H1 (cell line): Measurements from ENCODE around the gene URM1. TPM values are rescaled to one million over a fixed set of nuclear protein-coding genes. Genes with fewer than 3 reads are reported as not detected.

ENCODE experiments used
- CTCF ChIA-PET: fragments of 300-600 bp; sonication (Branson Sonifier 250); formaldehyde crosslinking; loops from one replicate; lab custom pipeline; 2021; ENCODE audit not compliant: partially characterized antibody; lab: Charles Lee
- POLR2A ChIA-PET: fragments of 300-600 bp; sonication (Branson Sonifier 250); formaldehyde crosslinking; loops from one replicate; lab custom pipeline; 2021; ENCODE audit warnings: inconsistent platforms; ENCODE audit not compliant: partially characterized antibody; lab: Charles Lee
- DNase-seq, 2 experiments: peaks; one replicate each; pipeline versions ENCODE4 v3.0.0 to v3.0.0-alpha.2; 2010 to 2022; ENCODE audit warnings: low spot score in 2 of 2, low read depth in 1 of 2, mixed read lengths in 1 of 2
- FAIRE-seq: peaks from 2 replicates; lab custom pipeline; 2011; peaks lifted over from hg19 to GRCh38; lab: Jason Lieb, UNC
- H2AFZ ChIP-seq: 2 replicates; pipeline ENCODE4 v1.8.1; 2012; ENCODE audit warnings: low read length, inconsistent platforms
- H2AK5ac ChIP-seq: 2 replicates; pipeline ENCODE4 v1.6.1; 2013; ENCODE audit warnings: low read depth, low read length
- H2BK120ac ChIP-seq: replicated peaks from 2 replicates; pipeline ENCODE3; 2013; ENCODE audit warnings: low read depth, low read length, inconsistent platforms
- H2BK12ac ChIP-seq: 2 replicates; pipeline ENCODE4 v1.6.1; 2013; ENCODE audit warnings: low read depth, low read length
- H2BK15ac ChIP-seq: 2 replicates; pipeline ENCODE4 v1.6.1; 2013; ENCODE audit warnings: low read length
- H2BK20ac ChIP-seq: 2 replicates; pipeline ENCODE4 v1.6.1; 2013; ENCODE audit warnings: low read length
- H2BK5ac ChIP-seq: 2 replicates; pipeline ENCODE4 v1.6.1; 2013; ENCODE audit warnings: low read depth, low read length
- H3K14ac ChIP-seq: 2 replicates; pipeline ENCODE4 v1.6.1; 2013; ENCODE audit warnings: inconsistent platforms; ENCODE audit not compliant: insufficient read length
- H3K18ac ChIP-seq: 2 replicates; pipeline ENCODE4 v1.6.1; 2013; ENCODE audit warnings: low read length; ENCODE audit errors: extremely low read depth
- H3K23ac ChIP-seq: 2 replicates; pipeline ENCODE4 v1.6.1; 2013; ENCODE audit warnings: inconsistent platforms; ENCODE audit not compliant: insufficient read length
- H3K23me2 ChIP-seq: 2 replicates; pipeline ENCODE4 v1.6.1; 2013; ENCODE audit warnings: low read depth, low read length
- H3K27ac ChIP-seq: 2 replicates; pipeline ENCODE4 v1.6.1; 2011; ENCODE audit warnings: low read depth, low read length, inconsistent platforms
- H3K27me3 ChIP-seq, 4 experiments: replicated peaks in 1 of 4; 1 replicate in 1 of 4; 2 replicates in 3 of 4; pipeline versions ENCODE4 v1.6.1 to v1.8.1; 2011 to 2013; ENCODE audit warnings: low read length in 3 of 4, mild to moderate bottlenecking in 3 of 4, inconsistent platforms in 2 of 4, mixed read lengths in 2 of 4, moderate library complexity in 1 of 4; ENCODE audit not compliant: control insufficient read depth in 3 of 4, insufficient read depth in 3 of 4; ENCODE audit errors: extremely low read depth in 1 of 4
- H3K36me3 ChIP-seq, 4 experiments: 2 replicates each; pipeline versions ENCODE4 v1.6.1 to v1.8.1; 2011 to 2013; ENCODE audit warnings: mild to moderate bottlenecking in 4 of 4, low read length in 3 of 4, moderate library complexity in 2 of 4, control low read depth in 1 of 4, inconsistent platforms in 1 of 4; ENCODE audit not compliant: insufficient read depth in 4 of 4, control insufficient read depth in 2 of 4
- H3K4ac ChIP-seq: replicated peaks from 2 replicates; pipeline ENCODE3; 2013; ENCODE audit warnings: low read length, low read depth, mixed read lengths, inconsistent platforms; ENCODE audit not compliant: insufficient read length
- H3K4me1 ChIP-seq, 4 experiments: replicated peaks in 1 of 4; 1 replicate in 1 of 4; 2 replicates in 3 of 4; pipeline versions ENCODE4 v1.6.1 to v1.8.1; 2011 to 2013; ENCODE audit warnings: low read length in 3 of 4, inconsistent platforms in 2 of 4, mixed read lengths in 1 of 4; ENCODE audit not compliant: insufficient read depth in 4 of 4, control insufficient read depth in 3 of 4
- H3K4me2 ChIP-seq, 2 experiments: 2 replicates each; pipeline versions ENCODE4 v1.6.1 to v1.8.1; 2011 to 2013; ENCODE audit warnings: low read depth in 2 of 2, low read length in 2 of 2, control low read depth in 1 of 2, inconsistent platforms in 1 of 2, mild to moderate bottlenecking in 1 of 2; ENCODE audit not compliant: insufficient read depth in 1 of 2
- H3K4me3 ChIP-seq, 4 experiments: fragments of 200-600, 300-600 bp in 1 of 4; sonication (generic), shearing (Covaris generic), sonication (Bioruptor Twin) in 1 of 4; 2 replicates each; pipeline versions ENCODE4 v1.5.1 to v1.8.1; 2011 to 2016; ENCODE audit warnings: low read length in 4 of 4, low read depth in 3 of 4, control low read depth in 2 of 4, inconsistent platforms in 2 of 4, mild to moderate bottlenecking in 2 of 4, mixed read lengths in 1 of 4, moderate library complexity in 1 of 4; ENCODE audit not compliant: insufficient read depth in 2 of 4; ENCODE audit errors: extremely low read depth in 1 of 4
- H3K56ac ChIP-seq: replicated peaks from 2 replicates; pipeline ENCODE3; 2013; ENCODE audit warnings: low read depth, mild to moderate bottlenecking, mixed read lengths, low read length, inconsistent platforms; ENCODE audit not compliant: insufficient read length
- H3K79me1 ChIP-seq: 2 replicates; pipeline ENCODE4 v1.6.1; 2013; ENCODE audit warnings: low read depth, low read length, control low read depth
- H3K79me2 ChIP-seq, 2 experiments: 2 replicates each; pipeline versions ENCODE4 v1.6.1 to v1.8.1; 2012 to 2013; ENCODE audit warnings: low read length in 2 of 2, mild to moderate bottlenecking in 2 of 2, inconsistent platforms in 1 of 2; ENCODE audit not compliant: insufficient read depth in 2 of 2, control insufficient read depth in 1 of 2
- H3K9ac ChIP-seq, 4 experiments: replicated peaks in 1 of 4; 1 replicate in 1 of 4; 2 replicates in 3 of 4; pipeline versions ENCODE4 v1.6.1 to v1.8.1; 2011 to 2013; ENCODE audit warnings: low read depth in 3 of 4, low read length in 3 of 4, control low read depth in 2 of 4, mild to moderate bottlenecking in 2 of 4, moderate library complexity in 2 of 4, inconsistent platforms in 1 of 4; ENCODE audit errors: extremely low read depth in 1 of 4
- H3K9me3 ChIP-seq, 2 experiments: 2 replicates each; pipeline versions ENCODE4 v1.6.1 to v1.8.1; 2012 to 2013; ENCODE audit warnings: mild to moderate bottlenecking in 2 of 2, moderate library complexity in 2 of 2, control low read depth in 1 of 2, inconsistent platforms in 1 of 2, low read depth in 1 of 2, low read length in 1 of 2, mixed read lengths in 1 of 2; ENCODE audit not compliant: insufficient read depth in 2 of 2
- H4K20me1 ChIP-seq, 2 experiments: replicated peaks in 1 of 2; 2 replicates each; pipeline versions ENCODE3 to v1.8.1; 2011 to 2013; ENCODE audit warnings: inconsistent platforms in 2 of 2, low read length in 2 of 2, mild to moderate bottlenecking in 1 of 2; ENCODE audit not compliant: insufficient read depth in 2 of 2, control insufficient read depth in 1 of 2
- H4K5ac ChIP-seq: 2 replicates; pipeline ENCODE4 v1.6.1; 2013; ENCODE audit warnings: low read length, low read depth, mixed read lengths, inconsistent platforms; ENCODE audit not compliant: insufficient read length
- H4K8ac ChIP-seq: 2 replicates; pipeline ENCODE4 v1.8.0; 2013; ENCODE audit warnings: mild to moderate bottlenecking, moderate library complexity, low read length, inconsistent platforms; ENCODE audit not compliant: insufficient read depth; ENCODE audit errors: extremely low read depth
- H4K91ac ChIP-seq: replicated peaks from 2 replicates; pipeline ENCODE3; 2013; ENCODE audit warnings: low read length, mixed read lengths, inconsistent platforms; ENCODE audit not compliant: insufficient read length
- CTCF ChIP-seq, 3 experiments: IDR thresholded peaks; 1 replicate in 2 of 3; 2 replicates in 1 of 3; pipeline versions ENCODE4 v1.5.1 to v1.6.1; 2011; ENCODE audit warnings: low read length in 3 of 3, mild to moderate bottlenecking in 3 of 3, inconsistent platforms in 2 of 3, low read depth in 1 of 3, moderate library complexity in 1 of 3; ENCODE audit not compliant: insufficient read depth in 1 of 3; ENCODE audit errors: control extremely low read depth in 1 of 3
- KDM1A ChIP-seq: fragments of 200-600, 300-600 bp; sonication (generic); IDR thresholded peaks from 2 replicates; pipeline ENCODE4 v1.7.1; 2016; ENCODE audit warnings: mild to moderate bottlenecking, low read length, borderline replicate concordance
- SP1 ChIP-seq: IDR thresholded peaks from 2 replicates; pipeline ENCODE4 v1.6.1; 2011; ENCODE audit warnings: low read depth, low read length
- WGBS, 2 experiments: shearing (Covaris generic) in 1 of 2; methylation state at CpG; one replicate each; pipeline versions ENCODE4 v1.1.6 to v1.1.7; 2013 to 2015; ENCODE audit warnings: low lambda C conversion rate in 2 of 2, mixed read lengths in 2 of 2, inconsistent platforms in 1 of 2, low coverage in 1 of 2, missing lambda C conversion rate in 1 of 2; ENCODE audit not compliant: insufficient replicate concordance in 2 of 2, insufficient coverage in 1 of 2, insufficient read length in 1 of 2; ENCODE audit errors: extremely low coverage in 1 of 2, missing lambda C conversion rate in 1 of 2; 5-methylcytosine and 5-hydroxymethylcytosine counted together
- polyA plus RNA-seq, 7 experiments: library from polyadenylated mRNA; depleted of rRNA in 3 of 7; stranded (reverse) in 5 of 7; unstranded in 2 of 7; fragments of >200 nt in 5 of 7; fragments of 200-250 nt in 2 of 7; gene quantifications; 1 replicate in 5 of 7; 2 replicates in 1 of 7; 4 replicates in 1 of 7; pipeline versions ENCODE4 v1.2.1 to v1.2.3, GENCODE V29; 2011 to 2013; ENCODE audit warnings: missing spikeins in 2 of 7, mixed read lengths in 2 of 7
- total RNA-seq: library from RNA; stranded (reverse); fragmentation: NEBNext Ultra II Directional; extraction: Animal tissue kit (Norgen Biotek cat#: 25700); gene quantifications from 2 replicates; pipeline ENCODE4 v1.2.1, GENCODE V29; 2021

URM1 gene
- total and polyA plus RNA-seq, 2 of the 8 experiments (the other 6 are each of a cell fraction or from before 2014, with no cell fraction given), result 58.3 to 62.3 TPM

- FAIRE-seq (no peak), DNase-seq (no peak)
- WGBS, 2 experiments, result 70% methylated on average over 3 of the region's 3 CpGs; no CpG with 5 or more reads in 1 of the 2 experiments
Observed at GRCh38 chr9:128414461-128414860, 43.3 kb downstream of the URM1 start.

More at GRCh38 chr9:128414461-128414860, 43.3 kb downstream of the URM1 start:
- H2BK12ac ChIP-seq, result no peak overlapping the region
- no peak overlapping the region for H2AFZ ChIP-seq
- CTCF ChIA-PET, result interaction anchor here (0.7 to 15.7 kb wide), 14 partner anchors 8 to 223 kb away, joined by 3 to 544 read pairs (median 3); partner anchors contain the start of gene URM1
- H2BK120ac ChIP-seq, result no peak overlapping the region
- H3K23me2 ChIP-seq, result no peaks in the 10 kb centered on the region
- H3K27me3 ChIP-seq, result peaks cover 25 to 55% (median 47%) of the 10 kb centered on the region in 4 experiments
- H4K91ac ChIP-seq, result no peak overlapping the region
- H4K5ac ChIP-seq, result no peak overlapping the region
- no peak overlapping the region for H2BK15ac ChIP-seq
- no peak overlapping the region for H3K23ac ChIP-seq
- H3K4ac ChIP-seq, result no peak overlapping the region
- peaks cover 6 to 27% (median 10%) of the 10 kb centered on the region in 4 experiments for H3K4me1 ChIP-seq
- H2AK5ac ChIP-seq, result peak overlapping the region; percentile 29; the same call in 1 of the 2 replicates
- no peak overlapping the region for H3K14ac ChIP-seq
- no peak overlapping the region for H2BK5ac ChIP-seq
- POLR2A ChIA-PET, result no interaction called here
- H4K8ac ChIP-seq, result no peak overlapping the region
- no peak overlapping the region for H3K27ac ChIP-seq
- H3K18ac ChIP-seq, result no peak overlapping the region
- H3K36me3 ChIP-seq, result no peaks in the 10 kb centered on the region
- H3K4me2 ChIP-seq, result no peak overlapping the region
- no peak overlapping the region for H3K9ac ChIP-seq
- peaks cover 0 to 3% of the 10 kb centered on the region in 2 experiments; a peak in 1 of 4 replicates for H3K9me3 ChIP-seq
- no peaks in the 10 kb centered on the region for H4K20me1 ChIP-seq
- H3K4me3 ChIP-seq, result no peak overlapping the region
- H3K56ac ChIP-seq, result no peak overlapping the region
- TF ChIP-seq SP1 (no peak), KDM1A (no peak), CTCF (IDR thresholded peaks at IDR 0.05; ENCODE audit: control extremely low read depth in 1 of 3, insufficient read depth in 1 of 3, low read depth in 1 of 3, low read length in 3 of 3) (peak in 2 of 3 experiments; percentile 15 to 53; a peak in 3 of 4 replicates)
- no peaks in the 10 kb centered on the region for H3K79me2 ChIP-seq
- no peaks in the 10 kb centered on the region for H3K79me1 ChIP-seq
- no peak overlapping the region for H2BK20ac ChIP-seq
